DND-41 (cell line): Measurements from ENCODE around the gene KLF4.

Experiments used
- ATAC-seq: fragments of 200-7000 bp; cut with Tn5 transposase; 3 replicates; pipeline ENCODE4 v1.9.1; 2021; ENCODE audit warnings: low read depth; ENCODE audit not compliant: insufficient read depth
- DNase-seq: peaks from one replicate; pipeline ENCODE4 v3.0.0-alpha.2; 2020
- H2AFZ ChIP-seq: 2 replicates; pipeline ENCODE4 v1.6.0; 2012; ENCODE audit warnings: low read depth, low read length
- H3K27ac ChIP-seq: 2 replicates; pipeline ENCODE4 v1.5.1; 2012; ENCODE audit warnings: low read length, inconsistent platforms
- H3K27me3 ChIP-seq: fragments of 200-600 bp; sonication (generic); 2 replicates; pipeline ENCODE4 v1.6.0; 2012; ENCODE audit warnings: low read length, mild to moderate bottlenecking, inconsistent platforms; ENCODE audit not compliant: insufficient read depth, poor library complexity
- H3K36me3 ChIP-seq: 2 replicates; pipeline ENCODE4 v1.5.1; 2012; ENCODE audit warnings: low read length, inconsistent platforms; ENCODE audit not compliant: insufficient read depth
- H3K4me1 ChIP-seq: 2 replicates; pipeline ENCODE4 v1.5.1; 2012; ENCODE audit warnings: mild to moderate bottlenecking, low read length; ENCODE audit not compliant: insufficient read depth
- H3K4me2 ChIP-seq: 2 replicates; pipeline ENCODE4 v1.6.0; 2012; ENCODE audit warnings: mild to moderate bottlenecking, moderate library complexity, low read length, inconsistent platforms; ENCODE audit not compliant: insufficient read depth
- H3K4me3 ChIP-seq, 2 experiments: fragments of 200-600 bp in 1 of 2; shearing (Covaris generic) in 1 of 2; 2 replicates each; pipeline ENCODE4 v1.5.1; 2012 to 2016; ENCODE audit warnings: inconsistent platforms in 2 of 2, low read length in 2 of 2, mild to moderate bottlenecking in 2 of 2, low read depth in 1 of 2, moderate library complexity in 1 of 2
- H3K79me2 ChIP-seq: 2 replicates; pipeline ENCODE4 v1.6.0; 2012; ENCODE audit warnings: low read length, inconsistent platforms; ENCODE audit not compliant: insufficient read depth
- H3K9ac ChIP-seq: 2 replicates; pipeline ENCODE4 v1.6.0; 2012; ENCODE audit warnings: low read depth, mild to moderate bottlenecking, inconsistent platforms, low read length, moderate library complexity
- H3K9me3 ChIP-seq: 2 replicates; pipeline ENCODE4 v1.5.1; 2012; ENCODE audit warnings: low read length, moderate library complexity, mild to moderate bottlenecking, inconsistent platforms; ENCODE audit not compliant: insufficient read depth, severe bottlenecking
- H4K20me1 ChIP-seq: 2 replicates; pipeline ENCODE4 v1.6.0; 2012; ENCODE audit warnings: low read length; ENCODE audit not compliant: insufficient read depth
- EZH2 ChIP-seq: IDR thresholded peaks from 3 replicates; pipeline ENCODE4 v1.6.1; 2012; ENCODE audit warnings: borderline replicate concordance, low read depth, mild to moderate bottlenecking, moderate library complexity, low read length, inconsistent platforms; ENCODE audit not compliant: severe bottlenecking
- TF ChIP-seq, protein P1 (sequence below): IDR thresholded peaks from 2 replicates; pipeline ENCODE4 v1.5.1; 2012; ENCODE audit warnings: borderline replicate concordance, low read length, moderate library complexity, mild to moderate bottlenecking; ENCODE audit not compliant: poor library complexity, severe bottlenecking; ENCODE audit errors: extremely low read depth

KLF4 gene

DNA sequence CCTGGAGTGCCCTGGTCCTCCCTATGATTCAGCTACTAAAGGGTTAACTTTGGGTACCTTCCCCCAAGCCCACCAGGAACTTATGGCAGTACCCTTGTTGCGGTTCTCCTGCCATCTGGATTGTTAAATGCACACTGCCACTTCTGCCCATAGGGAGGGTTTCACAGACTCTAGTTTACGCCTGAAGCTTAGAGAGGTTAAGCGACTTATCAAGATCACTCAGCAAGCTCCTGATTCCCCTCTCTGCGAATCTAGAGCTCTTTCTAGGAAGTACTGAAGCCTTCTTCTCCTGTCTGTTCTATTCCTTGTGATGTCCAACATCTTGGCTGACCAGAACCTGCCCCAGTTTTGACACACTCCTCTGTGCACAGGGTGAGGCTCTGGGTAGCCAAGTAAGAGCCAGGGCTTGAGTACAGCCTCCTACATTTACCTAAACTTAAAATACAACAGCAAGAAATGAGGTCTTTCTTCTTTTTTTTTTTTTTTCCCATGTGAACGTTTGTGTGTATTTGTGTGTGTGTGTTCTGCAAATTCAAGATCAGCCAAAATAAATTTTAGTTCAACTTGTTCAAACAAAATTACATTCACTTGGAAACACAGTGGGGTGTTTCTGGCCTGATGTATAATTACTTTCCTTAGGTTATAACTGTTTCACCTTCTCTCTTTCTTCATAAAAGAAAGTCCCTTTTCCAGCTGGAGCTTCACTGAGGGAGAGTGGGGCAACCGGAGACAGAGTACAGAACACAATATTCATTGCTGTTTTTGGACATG lies 28.7 kb upstream of the KLF4 start:
- Histone ChIP-seq H3K4me1 (no peaks in the 10 kb centered on the region), H3K27ac (no peak overlapping the region), H2AFZ (no peak overlapping the region), H3K36me3 (no peaks in the 10 kb centered on the region), H3K27me3 (no peaks in the 10 kb centered on the region), H3K9me3 (no peaks in the 10 kb centered on the region), H3K79me2 (no peaks in the 10 kb centered on the region), H4K20me1 (no peaks in the 10 kb centered on the region), H3K4me3 (no peak overlapping the region), H3K9ac (no peak overlapping the region), H3K4me2 (no peak overlapping the region)
- TF ChIP-seq, protein P1, sequence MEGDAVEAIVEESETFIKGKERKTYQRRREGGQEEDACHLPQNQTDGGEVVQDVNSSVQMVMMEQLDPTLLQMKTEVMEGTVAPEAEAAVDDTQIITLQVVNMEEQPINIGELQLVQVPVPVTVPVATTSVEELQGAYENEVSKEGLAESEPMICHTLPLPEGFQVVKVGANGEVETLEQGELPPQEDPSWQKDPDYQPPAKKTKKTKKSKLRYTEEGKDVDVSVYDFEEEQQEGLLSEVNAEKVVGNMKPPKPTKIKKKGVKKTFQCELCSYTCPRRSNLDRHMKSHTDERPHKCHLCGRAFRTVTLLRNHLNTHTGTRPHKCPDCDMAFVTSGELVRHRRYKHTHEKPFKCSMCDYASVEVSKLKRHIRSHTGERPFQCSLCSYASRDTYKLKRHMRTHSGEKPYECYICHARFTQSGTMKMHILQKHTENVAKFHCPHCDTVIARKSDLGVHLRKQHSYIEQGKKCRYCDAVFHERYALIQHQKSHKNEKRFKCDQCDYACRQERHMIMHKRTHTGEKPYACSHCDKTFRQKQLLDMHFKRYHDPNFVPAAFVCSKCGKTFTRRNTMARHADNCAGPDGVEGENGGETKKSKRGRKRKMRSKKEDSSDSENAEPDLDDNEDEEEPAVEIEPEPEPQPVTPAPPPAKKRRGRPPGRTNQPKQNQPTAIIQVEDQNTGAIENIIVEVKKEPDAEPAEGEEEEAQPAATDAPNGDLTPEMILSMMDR = no peak
- no peak for ATAC-seq
- DNase-seq = no peak

DNA sequence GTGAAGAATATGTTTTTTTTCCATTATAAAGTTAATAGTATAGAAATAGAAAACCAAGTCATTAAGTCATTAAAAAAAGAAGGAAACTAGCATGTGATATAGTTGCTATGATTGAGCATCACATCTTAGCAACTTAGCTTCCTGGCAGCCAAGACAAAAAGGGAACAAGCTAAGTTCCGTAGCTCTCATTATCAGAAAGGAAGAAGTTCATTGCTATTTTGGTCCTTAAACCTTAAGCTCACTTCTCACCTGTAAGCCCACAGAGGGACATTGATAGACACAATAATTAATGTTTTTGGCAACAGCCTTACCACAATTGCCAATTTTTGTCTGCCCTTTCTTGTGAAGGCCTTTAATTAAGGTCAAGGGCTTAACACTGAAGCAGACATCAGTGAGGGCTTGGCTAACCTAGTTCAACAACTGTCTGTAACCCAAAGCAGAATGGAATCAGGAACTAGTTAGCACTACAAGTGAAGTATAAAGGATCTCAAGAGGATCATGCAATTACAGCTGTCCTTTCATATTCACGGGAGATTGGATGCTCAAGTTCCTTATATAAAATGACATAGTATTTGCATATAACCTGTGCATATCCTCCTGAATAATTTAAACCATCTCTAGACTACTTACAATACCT lies 24.0 kb upstream of the KLF4 start:
- H3K27me3 ChIP-seq = no peaks in the 10 kb centered on the region
- no peak for ATAC-seq
- H3K36me3 ChIP-seq = no peaks in the 10 kb centered on the region
- no peaks in the 10 kb centered on the region for H4K20me1 ChIP-seq
- no peaks in the 10 kb centered on the region for H3K4me1 ChIP-seq
- H2AFZ ChIP-seq = no peak overlapping the region
- H3K27ac ChIP-seq = no peak overlapping the region
- H3K79me2 ChIP-seq = no peaks in the 10 kb centered on the region
- no peaks in the 10 kb centered on the region for H3K9me3 ChIP-seq
- H3K4me2 ChIP-seq = no peak overlapping the region
- no peak overlapping the region for H3K9ac ChIP-seq
- no peak for DNase-seq
- TF ChIP-seq, protein P1 = no peak
- TF ChIP-seq EZH2 = no peak
- no peak overlapping the region for H3K4me3 ChIP-seq

DNA sequence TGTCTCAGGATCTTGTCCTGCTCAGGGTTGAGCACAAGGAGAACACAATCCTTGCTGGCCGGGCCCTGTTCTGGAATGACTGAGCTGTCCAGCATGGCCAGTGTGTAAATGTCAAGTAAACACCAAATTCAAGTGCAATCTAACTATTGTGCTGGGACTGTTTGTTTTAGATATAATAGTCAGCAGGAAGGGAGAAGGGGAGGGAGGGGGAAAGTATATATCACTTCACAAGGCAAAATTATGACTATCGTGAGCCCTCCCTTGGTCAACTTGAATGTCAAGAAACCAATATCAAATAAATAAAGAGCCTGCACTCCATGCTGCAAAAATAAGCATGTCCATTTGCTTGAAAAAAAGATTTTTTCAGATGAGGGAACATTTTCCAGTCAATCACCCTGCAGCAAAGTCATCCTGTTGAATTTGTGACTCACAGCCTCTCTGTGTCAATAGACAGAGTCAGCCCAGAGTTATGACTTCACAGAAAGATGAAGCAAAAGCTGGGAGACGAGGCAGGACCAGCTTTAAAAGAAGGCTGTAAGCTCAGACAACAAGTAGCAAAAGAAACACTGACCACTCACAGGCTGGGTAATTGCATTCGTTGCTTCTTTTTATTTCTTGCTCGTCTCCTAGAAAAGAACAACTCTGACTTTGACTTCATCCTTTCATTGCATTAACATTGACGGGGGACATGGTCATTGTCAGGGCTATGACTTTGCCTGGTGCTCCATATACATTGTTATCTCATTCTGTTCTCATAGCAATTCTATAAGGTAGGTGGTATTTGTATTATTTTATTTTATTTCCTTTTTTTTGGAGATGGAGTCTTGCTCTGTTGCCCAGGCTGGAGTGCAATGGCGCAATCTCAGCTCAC lies 15.3 kb upstream of the KLF4 start:
- Histone ChIP-seq H3K9me3 (no peaks in the 10 kb centered on the region), H4K20me1 (no peaks in the 10 kb centered on the region), H3K4me1 (no peaks in the 10 kb centered on the region), H3K27me3 (no peaks in the 10 kb centered on the region), H3K4me3 (no peak overlapping the region), H3K4me2 (no peak overlapping the region), H3K27ac (no peak overlapping the region), H2AFZ (no peak overlapping the region), H3K9ac (no peak overlapping the region), H3K36me3 (no peaks in the 10 kb centered on the region), H3K79me2 (no peaks in the 10 kb centered on the region)
- ATAC-seq = no peak
- no peak for DNase-seq
- TF ChIP-seq, protein P1 = no peak
- no peak for TF ChIP-seq EZH2
